Measurements from ENCODE around the gene RAB3GAP2.

RAB3GAP2 gene

GRCh38 chr1:220137019-220137786 is 135.1 kb downstream of the RAB3GAP2 start:
- no peak for DNase-seq (ENCODE audit: low spot score)

DNA sequence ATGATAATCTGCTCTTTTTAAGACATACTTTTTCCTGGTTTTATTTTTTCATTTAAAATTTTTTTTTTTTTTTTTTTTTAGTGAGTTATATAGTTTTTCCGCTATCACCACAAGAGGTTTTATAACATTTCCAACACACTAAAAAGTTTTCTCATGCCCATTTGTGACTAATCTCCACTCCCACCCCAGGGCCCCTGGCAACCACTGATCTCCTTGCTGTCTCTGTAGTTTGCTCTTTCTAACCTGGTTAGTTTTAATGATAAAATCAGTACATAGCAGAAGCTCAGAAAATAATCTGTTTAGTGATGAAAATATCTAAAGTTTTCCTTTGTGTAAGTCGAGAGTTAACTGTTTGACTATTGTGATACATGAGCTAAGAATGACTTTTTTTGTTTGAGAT is 136.5 kb downstream of the RAB3GAP2 start:
- no peak for TF ChIP-seq CTCF (IDR thresholded peaks at IDR 0.05; ENCODE audit: extremely low read depth, missing control alignments)
- DNase-seq (ENCODE audit: low spot score), result no peak

More at GRCh38 chr1:220137019-220137786, 135.1 kb downstream of the RAB3GAP2 start:
- TF ChIP-seq CTCF (IDR thresholded peaks at IDR 0.05; ENCODE audit: extremely low read depth, missing control alignments), result no peak

DNA sequence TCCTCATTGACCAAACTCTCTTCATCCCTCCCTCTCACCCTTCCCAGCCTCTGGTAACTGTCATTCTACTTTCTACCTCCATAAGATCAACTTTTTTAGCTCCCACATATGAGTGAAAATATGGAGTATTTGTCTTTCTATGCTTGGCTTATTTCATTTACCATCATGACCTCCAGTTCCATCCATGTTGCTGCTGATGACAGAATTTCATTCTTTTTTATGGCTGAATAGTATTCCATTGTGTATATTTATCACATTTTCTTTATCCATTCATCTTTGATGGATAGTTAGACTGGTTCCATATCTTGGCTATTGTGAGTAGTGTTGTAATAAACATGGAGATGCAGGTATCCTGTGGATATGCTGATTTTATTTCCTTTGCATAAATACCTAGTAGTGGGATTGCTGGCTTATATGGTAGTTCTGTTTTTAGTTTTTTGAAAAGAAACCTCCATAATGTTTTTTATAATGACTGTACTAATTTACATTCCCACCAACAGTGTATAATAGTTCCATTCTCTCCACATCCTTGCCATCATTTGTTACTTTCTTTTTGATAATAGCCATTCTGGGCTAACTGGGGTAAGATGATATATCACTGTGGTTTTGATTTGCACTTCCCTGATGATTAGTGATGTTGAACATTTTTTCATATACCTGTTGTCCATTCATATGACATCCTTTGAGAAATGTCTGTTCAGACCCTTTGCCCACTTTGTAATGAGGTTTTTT is 142.6 kb downstream of the RAB3GAP2 start:
- DNase-seq (ENCODE audit: low spot score), result no peak
- no peak for TF ChIP-seq CTCF (IDR thresholded peaks at IDR 0.05; ENCODE audit: extremely low read depth, missing control alignments)

DNA sequence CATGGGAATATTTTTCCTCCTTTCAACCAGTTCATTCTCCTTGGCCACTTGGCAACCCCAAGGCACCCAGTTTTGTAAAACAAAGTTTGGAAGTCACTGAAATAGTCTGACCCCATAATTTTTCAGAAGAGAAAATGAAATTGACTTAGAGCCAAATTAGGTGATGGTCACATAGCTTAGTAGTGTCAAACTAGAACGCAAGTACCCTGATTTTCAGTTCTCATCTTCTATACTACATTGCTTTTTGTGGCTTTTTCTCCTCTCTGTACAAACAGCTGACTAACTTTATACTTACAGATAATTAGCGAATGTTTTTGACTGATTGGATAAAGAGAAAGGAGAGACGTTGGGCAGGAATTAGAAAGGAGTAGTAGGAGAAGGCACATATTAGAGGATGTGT is 145.2 kb downstream of the RAB3GAP2 start:
- no peak for TF ChIP-seq CTCF (IDR thresholded peaks at IDR 0.05; ENCODE audit: extremely low read depth, missing control alignments)
- DNase-seq (ENCODE audit: low spot score), result no peak

GRCh38 chr1:220124542-220124941 is 147.7 kb downstream of the RAB3GAP2 start:
- no peak for DNase-seq (ENCODE audit: low spot score)
- TF ChIP-seq CTCF (IDR thresholded peaks at IDR 0.05; ENCODE audit: extremely low read depth, missing control alignments), result no peak

DNA sequence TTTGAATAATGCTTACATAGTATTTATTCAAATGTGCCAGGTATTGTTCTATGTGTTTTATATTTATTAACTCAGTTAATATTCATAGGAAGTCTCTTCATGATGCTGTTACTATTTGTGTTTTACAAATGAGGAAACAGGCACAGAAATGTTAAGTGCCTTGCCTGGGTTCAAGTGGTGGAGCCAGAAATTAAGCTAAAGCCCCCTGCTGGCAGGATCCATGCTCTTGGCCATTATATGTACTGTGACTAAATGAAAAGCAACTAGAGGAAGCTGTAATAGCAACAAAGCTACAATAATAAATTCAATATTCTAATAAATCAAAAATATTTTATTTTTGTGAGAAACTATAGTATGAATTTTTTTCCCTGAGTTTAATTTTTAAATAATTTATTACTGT is 148.4 kb downstream of the RAB3GAP2 start:
- peak; percentile 32 for TF ChIP-seq CTCF (IDR thresholded peaks at IDR 0.05; ENCODE audit: extremely low read depth, missing control alignments)
- no peak for DNase-seq (ENCODE audit: low spot score)

GRCh38 chr1:220123066-220123465 is 149.2 kb downstream of the RAB3GAP2 start:
- no peak for TF ChIP-seq CTCF (IDR thresholded peaks at IDR 0.05; ENCODE audit: extremely low read depth, missing control alignments)

More at GRCh38 chr1:220123066-220123465, 149.2 kb downstream of the RAB3GAP2 start:
- DNase-seq (ENCODE audit: low spot score), result no peak

Measured in GM20000 (cell line).